ENCODE results near the gene NUFIP2.
"Not testable (repeated sequence)": the region's sequence is repeated elsewhere in the genome, so short reads cannot be mapped to it uniquely, and the experiment has no call there.

Gene NUFIP2

GRCh38 chr17:29240968-29241963, 52.7 kb downstream of the NUFIP2 start:
- Histone ChIP-seq H3K9me3 (ENCODE audit: control insufficient read depth in 2 of 2, low read length in 2 of 2) (no peaks in the 10 kb centered on the region), H3K36me3 (ENCODE audit: control insufficient read depth in 2 of 2, insufficient read depth in 2 of 2, low read length in 2 of 2) (no peaks in the 10 kb centered on the region), H3K4me3 (ENCODE audit: low read length in 2 of 2) (no peak overlapping the region), H3K27me3 (ENCODE audit: control insufficient read depth in 2 of 2, insufficient read depth in 2 of 2, low read length in 2 of 2) (no peaks in the 10 kb centered on the region), H3K9ac (ENCODE audit: low read depth in 1 of 2, low read length in 2 of 2) (no peak overlapping the region), H3K27ac (ENCODE audit: low read depth in 2 of 2, low read length in 2 of 2) (no peak overlapping the region), H3K4me1 (ENCODE audit: control insufficient read depth in 2 of 2, insufficient read depth in 2 of 2, low read length in 2 of 2) (no peaks in the 10 kb centered on the region)

GRCh38 chr17:29240477-29240876, 53.5 kb downstream of the NUFIP2 start:
- H3K36me3 ChIP-seq (ENCODE audit: control insufficient read depth in 2 of 2, insufficient read depth in 2 of 2, low read length in 2 of 2), result no peaks in the 10 kb centered on the region
- no peak overlapping the region for H3K27ac ChIP-seq (ENCODE audit: low read depth in 2 of 2, low read length in 2 of 2)
- H3K4me1 ChIP-seq (ENCODE audit: control insufficient read depth in 2 of 2, insufficient read depth in 2 of 2, low read length in 2 of 2), result no peaks in the 10 kb centered on the region
- no peak overlapping the region for H3K9ac ChIP-seq (ENCODE audit: low read depth in 1 of 2, low read length in 2 of 2)
- no peak overlapping the region for H3K4me3 ChIP-seq (ENCODE audit: low read length in 2 of 2)
- no peaks in the 10 kb centered on the region for H3K27me3 ChIP-seq (ENCODE audit: control insufficient read depth in 2 of 2, insufficient read depth in 2 of 2, low read length in 2 of 2)
- no peaks in the 10 kb centered on the region for H3K9me3 ChIP-seq (ENCODE audit: control insufficient read depth in 2 of 2, low read length in 2 of 2)

- H3K27me3 ChIP-seq (ENCODE audit: control insufficient read depth in 2 of 2, insufficient read depth in 2 of 2, low read length in 2 of 2), result no peaks in the 10 kb centered on the region
- no peaks in the 10 kb centered on the region for H3K9me3 ChIP-seq (ENCODE audit: control insufficient read depth in 2 of 2, low read length in 2 of 2)
- no peak overlapping the region for H3K27ac ChIP-seq (ENCODE audit: low read depth in 2 of 2, low read length in 2 of 2)
- no peaks in the 10 kb centered on the region for H3K36me3 ChIP-seq (ENCODE audit: control insufficient read depth in 2 of 2, insufficient read depth in 2 of 2, low read length in 2 of 2)
- H3K4me3 ChIP-seq (ENCODE audit: low read length in 2 of 2), result no peak overlapping the region
- no peaks in the 10 kb centered on the region for H3K4me1 ChIP-seq (ENCODE audit: control insufficient read depth in 2 of 2, insufficient read depth in 2 of 2, low read length in 2 of 2)
- no peak overlapping the region for H3K9ac ChIP-seq (ENCODE audit: low read depth in 1 of 2, low read length in 2 of 2)
Measured at GRCh38 chr17:29238133-29238850, 55.7 kb downstream of the NUFIP2 start.

- H3K27ac ChIP-seq (ENCODE audit: low read depth in 2 of 2, low read length in 2 of 2), result no peak overlapping the region
- H3K9ac ChIP-seq (ENCODE audit: low read depth in 1 of 2, low read length in 2 of 2), result no peak overlapping the region
- H3K36me3 ChIP-seq (ENCODE audit: control insufficient read depth in 2 of 2, insufficient read depth in 2 of 2, low read length in 2 of 2), result no peaks in the 10 kb centered on the region
Measured at GRCh38 chr17:29237476-29238132, 56.3 kb downstream of the NUFIP2 start.

GRCh38 chr17:29235904-29236303, 58.0 kb downstream of the NUFIP2 start:
- no peaks in the 10 kb centered on the region for H3K36me3 ChIP-seq (ENCODE audit: control insufficient read depth in 2 of 2, insufficient read depth in 2 of 2, low read length in 2 of 2)
- no peaks in the 10 kb centered on the region for H3K4me1 ChIP-seq (ENCODE audit: control insufficient read depth in 2 of 2, insufficient read depth in 2 of 2, low read length in 2 of 2)
- H3K4me3 ChIP-seq (ENCODE audit: low read length in 2 of 2), result no peak overlapping the region
- no peak overlapping the region for H3K27ac ChIP-seq (ENCODE audit: low read depth in 2 of 2, low read length in 2 of 2)
- H3K27me3 ChIP-seq (ENCODE audit: control insufficient read depth in 2 of 2, insufficient read depth in 2 of 2, low read length in 2 of 2), result no peaks in the 10 kb centered on the region
- no peak overlapping the region for H3K9ac ChIP-seq (ENCODE audit: low read depth in 1 of 2, low read length in 2 of 2)
- no peaks in the 10 kb centered on the region for H3K9me3 ChIP-seq (ENCODE audit: control insufficient read depth in 2 of 2, low read length in 2 of 2)

More at GRCh38 chr17:29237476-29238132, 56.3 kb downstream of the NUFIP2 start:
- Histone ChIP-seq H3K4me1 (ENCODE audit: control insufficient read depth in 2 of 2, insufficient read depth in 2 of 2, low read length in 2 of 2) (no peaks in the 10 kb centered on the region), H3K27me3 (ENCODE audit: control insufficient read depth in 2 of 2, insufficient read depth in 2 of 2, low read length in 2 of 2) (no peaks in the 10 kb centered on the region), H3K9me3 (ENCODE audit: control insufficient read depth in 2 of 2, low read length in 2 of 2) (no peaks in the 10 kb centered on the region), H3K4me3 (ENCODE audit: low read length in 2 of 2) (no peak overlapping the region)

GRCh38 chr17:29234972-29235371, 59.0 kb downstream of the NUFIP2 start:
- not testable (repeated sequence) for H3K9ac ChIP-seq (ENCODE audit: low read depth in 1 of 2, low read length in 2 of 2); H3K4me3 ChIP-seq (ENCODE audit: low read length in 2 of 2); H3K4me1 ChIP-seq (ENCODE audit: control insufficient read depth in 2 of 2, insufficient read depth in 2 of 2, low read length in 2 of 2); H3K27me3 ChIP-seq (ENCODE audit: control insufficient read depth in 2 of 2, insufficient read depth in 2 of 2, low read length in 2 of 2); H3K27ac ChIP-seq (ENCODE audit: low read depth in 2 of 2, low read length in 2 of 2); H3K9me3 ChIP-seq (ENCODE audit: control insufficient read depth in 2 of 2, low read length in 2 of 2); H3K36me3 ChIP-seq (ENCODE audit: control insufficient read depth in 2 of 2, insufficient read depth in 2 of 2, low read length in 2 of 2)

- H3K9me3 ChIP-seq (ENCODE audit: control insufficient read depth in 2 of 2, low read length in 2 of 2), result no peaks in the 10 kb centered on the region
- H3K36me3 ChIP-seq (ENCODE audit: control insufficient read depth in 2 of 2, insufficient read depth in 2 of 2, low read length in 2 of 2), result no peaks in the 10 kb centered on the region
- H3K9ac ChIP-seq (ENCODE audit: low read depth in 1 of 2, low read length in 2 of 2), result no peak overlapping the region
- H3K4me3 ChIP-seq (ENCODE audit: low read length in 2 of 2), result no peak overlapping the region
- no peak overlapping the region for H3K27ac ChIP-seq (ENCODE audit: low read depth in 2 of 2, low read length in 2 of 2)
- no peaks in the 10 kb centered on the region for H3K27me3 ChIP-seq (ENCODE audit: control insufficient read depth in 2 of 2, insufficient read depth in 2 of 2, low read length in 2 of 2)
- no peaks in the 10 kb centered on the region for H3K4me1 ChIP-seq (ENCODE audit: control insufficient read depth in 2 of 2, insufficient read depth in 2 of 2, low read length in 2 of 2)
Measured at GRCh38 chr17:29233301-29233700, 60.6 kb downstream of the NUFIP2 start.

GRCh38 chr17:29225396-29225795, 68.6 kb downstream of the NUFIP2 start:
- Histone ChIP-seq H3K27ac (ENCODE audit: low read depth in 2 of 2, low read length in 2 of 2) (no peak overlapping the region), H3K36me3 (ENCODE audit: control insufficient read depth in 2 of 2, insufficient read depth in 2 of 2, low read length in 2 of 2) (no peaks in the 10 kb centered on the region), H3K9ac (ENCODE audit: low read depth in 1 of 2, low read length in 2 of 2) (no peak overlapping the region), H3K4me3 (ENCODE audit: low read length in 2 of 2) (no peak overlapping the region), H3K4me1 (ENCODE audit: control insufficient read depth in 2 of 2, insufficient read depth in 2 of 2, low read length in 2 of 2) (no peaks in the 10 kb centered on the region), H3K27me3 (ENCODE audit: control insufficient read depth in 2 of 2, insufficient read depth in 2 of 2, low read length in 2 of 2) (no peaks in the 10 kb centered on the region), H3K9me3 (ENCODE audit: control insufficient read depth in 2 of 2, low read length in 2 of 2) (no peaks in the 10 kb centered on the region)

GRCh38 chr17:29221338-29221737, 72.6 kb downstream of the NUFIP2 start:
- not testable (repeated sequence) for H3K27ac ChIP-seq (ENCODE audit: low read depth in 2 of 2, low read length in 2 of 2); H3K36me3 ChIP-seq (ENCODE audit: control insufficient read depth in 2 of 2, insufficient read depth in 2 of 2, low read length in 2 of 2); H3K4me3 ChIP-seq (ENCODE audit: low read length in 2 of 2); H3K4me1 ChIP-seq (ENCODE audit: control insufficient read depth in 2 of 2, insufficient read depth in 2 of 2, low read length in 2 of 2); H3K9ac ChIP-seq (ENCODE audit: low read depth in 1 of 2, low read length in 2 of 2); H3K27me3 ChIP-seq (ENCODE audit: control insufficient read depth in 2 of 2, insufficient read depth in 2 of 2, low read length in 2 of 2); H3K9me3 ChIP-seq (ENCODE audit: control insufficient read depth in 2 of 2, low read length in 2 of 2)

All from mucosa of rectum (tissue), 2 donors.